H1 (cell line): ENCODE data around the gene ORMDL3. TPM values are rescaled to one million over a fixed set of nuclear protein-coding genes. Genes with fewer than 3 reads are reported as not detected.

ENCODE experiments used
- CTCF ChIA-PET: fragments of 300-600 bp; sonication (Branson Sonifier 250); formaldehyde crosslinking; loops from one replicate; lab custom pipeline; 2021; ENCODE audit not compliant: partially characterized antibody; lab: Charles Lee
- POLR2A ChIA-PET: fragments of 300-600 bp; sonication (Branson Sonifier 250); formaldehyde crosslinking; loops from one replicate; lab custom pipeline; 2021; ENCODE audit warnings: inconsistent platforms; ENCODE audit not compliant: partially characterized antibody; lab: Charles Lee
- DNase-seq, 2 experiments: peaks; one replicate each; pipeline versions ENCODE4 v3.0.0 to v3.0.0-alpha.2; 2010 to 2022; ENCODE audit warnings: low spot score in 2 of 2, low read depth in 1 of 2, mixed read lengths in 1 of 2
- FAIRE-seq: peaks from 2 replicates; lab custom pipeline; 2011; peaks lifted over from hg19 to GRCh38; lab: Jason Lieb, UNC
- H2AFZ ChIP-seq: 2 replicates; pipeline ENCODE4 v1.8.1; 2012; ENCODE audit warnings: low read length, inconsistent platforms
- H2AK5ac ChIP-seq: 2 replicates; pipeline ENCODE4 v1.6.1; 2013; ENCODE audit warnings: low read depth, low read length
- H2BK120ac ChIP-seq: replicated peaks from 2 replicates; pipeline ENCODE3; 2013; ENCODE audit warnings: low read depth, low read length, inconsistent platforms
- H2BK12ac ChIP-seq: 2 replicates; pipeline ENCODE4 v1.6.1; 2013; ENCODE audit warnings: low read depth, low read length
- H2BK15ac ChIP-seq: 2 replicates; pipeline ENCODE4 v1.6.1; 2013; ENCODE audit warnings: low read length
- H2BK20ac ChIP-seq: 2 replicates; pipeline ENCODE4 v1.6.1; 2013; ENCODE audit warnings: low read length
- H2BK5ac ChIP-seq: 2 replicates; pipeline ENCODE4 v1.6.1; 2013; ENCODE audit warnings: low read depth, low read length
- H3K14ac ChIP-seq: 2 replicates; pipeline ENCODE4 v1.6.1; 2013; ENCODE audit warnings: inconsistent platforms; ENCODE audit not compliant: insufficient read length
- H3K18ac ChIP-seq: 2 replicates; pipeline ENCODE4 v1.6.1; 2013; ENCODE audit warnings: low read length; ENCODE audit errors: extremely low read depth
- H3K23ac ChIP-seq: 2 replicates; pipeline ENCODE4 v1.6.1; 2013; ENCODE audit warnings: inconsistent platforms; ENCODE audit not compliant: insufficient read length
- H3K23me2 ChIP-seq: 2 replicates; pipeline ENCODE4 v1.6.1; 2013; ENCODE audit warnings: low read depth, low read length
- H3K27ac ChIP-seq: 2 replicates; pipeline ENCODE4 v1.6.1; 2011; ENCODE audit warnings: low read depth, low read length, inconsistent platforms
- H3K27me3 ChIP-seq, 4 experiments: replicated peaks in 1 of 4; 1 replicate in 1 of 4; 2 replicates in 3 of 4; pipeline versions ENCODE4 v1.6.1 to v1.8.1; 2011 to 2013; ENCODE audit warnings: low read length in 3 of 4, mild to moderate bottlenecking in 3 of 4, inconsistent platforms in 2 of 4, mixed read lengths in 2 of 4, moderate library complexity in 1 of 4; ENCODE audit not compliant: control insufficient read depth in 3 of 4, insufficient read depth in 3 of 4; ENCODE audit errors: extremely low read depth in 1 of 4
- H3K36me3 ChIP-seq, 4 experiments: 2 replicates each; pipeline versions ENCODE4 v1.6.1 to v1.8.1; 2011 to 2013; ENCODE audit warnings: mild to moderate bottlenecking in 4 of 4, low read length in 3 of 4, moderate library complexity in 2 of 4, control low read depth in 1 of 4, inconsistent platforms in 1 of 4; ENCODE audit not compliant: insufficient read depth in 4 of 4, control insufficient read depth in 2 of 4
- H3K4ac ChIP-seq: replicated peaks from 2 replicates; pipeline ENCODE3; 2013; ENCODE audit warnings: low read length, low read depth, mixed read lengths, inconsistent platforms; ENCODE audit not compliant: insufficient read length
- H3K4me1 ChIP-seq, 4 experiments: replicated peaks in 1 of 4; 1 replicate in 1 of 4; 2 replicates in 3 of 4; pipeline versions ENCODE4 v1.6.1 to v1.8.1; 2011 to 2013; ENCODE audit warnings: low read length in 3 of 4, inconsistent platforms in 2 of 4, mixed read lengths in 1 of 4; ENCODE audit not compliant: insufficient read depth in 4 of 4, control insufficient read depth in 3 of 4
- H3K4me2 ChIP-seq, 2 experiments: 2 replicates each; pipeline versions ENCODE4 v1.6.1 to v1.8.1; 2011 to 2013; ENCODE audit warnings: low read depth in 2 of 2, low read length in 2 of 2, control low read depth in 1 of 2, inconsistent platforms in 1 of 2, mild to moderate bottlenecking in 1 of 2; ENCODE audit not compliant: insufficient read depth in 1 of 2
- H3K4me3 ChIP-seq, 4 experiments: fragments of 200-600, 300-600 bp in 1 of 4; sonication (generic), shearing (Covaris generic), sonication (Bioruptor Twin) in 1 of 4; 2 replicates each; pipeline versions ENCODE4 v1.5.1 to v1.8.1; 2011 to 2016; ENCODE audit warnings: low read length in 4 of 4, low read depth in 3 of 4, control low read depth in 2 of 4, inconsistent platforms in 2 of 4, mild to moderate bottlenecking in 2 of 4, mixed read lengths in 1 of 4, moderate library complexity in 1 of 4; ENCODE audit not compliant: insufficient read depth in 2 of 4; ENCODE audit errors: extremely low read depth in 1 of 4
- H3K56ac ChIP-seq: replicated peaks from 2 replicates; pipeline ENCODE3; 2013; ENCODE audit warnings: low read depth, mild to moderate bottlenecking, mixed read lengths, low read length, inconsistent platforms; ENCODE audit not compliant: insufficient read length
- H3K79me1 ChIP-seq: 2 replicates; pipeline ENCODE4 v1.6.1; 2013; ENCODE audit warnings: low read depth, low read length, control low read depth
- H3K79me2 ChIP-seq, 2 experiments: 2 replicates each; pipeline versions ENCODE4 v1.6.1 to v1.8.1; 2012 to 2013; ENCODE audit warnings: low read length in 2 of 2, mild to moderate bottlenecking in 2 of 2, inconsistent platforms in 1 of 2; ENCODE audit not compliant: insufficient read depth in 2 of 2, control insufficient read depth in 1 of 2
- H3K9ac ChIP-seq, 4 experiments: replicated peaks in 1 of 4; 1 replicate in 1 of 4; 2 replicates in 3 of 4; pipeline versions ENCODE4 v1.6.1 to v1.8.1; 2011 to 2013; ENCODE audit warnings: low read depth in 3 of 4, low read length in 3 of 4, control low read depth in 2 of 4, mild to moderate bottlenecking in 2 of 4, moderate library complexity in 2 of 4, inconsistent platforms in 1 of 4; ENCODE audit errors: extremely low read depth in 1 of 4
- H3K9me3 ChIP-seq, 2 experiments: 2 replicates each; pipeline versions ENCODE4 v1.6.1 to v1.8.1; 2012 to 2013; ENCODE audit warnings: mild to moderate bottlenecking in 2 of 2, moderate library complexity in 2 of 2, control low read depth in 1 of 2, inconsistent platforms in 1 of 2, low read depth in 1 of 2, low read length in 1 of 2, mixed read lengths in 1 of 2; ENCODE audit not compliant: insufficient read depth in 2 of 2
- H4K20me1 ChIP-seq, 2 experiments: replicated peaks in 1 of 2; 2 replicates each; pipeline versions ENCODE3 to v1.8.1; 2011 to 2013; ENCODE audit warnings: inconsistent platforms in 2 of 2, low read length in 2 of 2, mild to moderate bottlenecking in 1 of 2; ENCODE audit not compliant: insufficient read depth in 2 of 2, control insufficient read depth in 1 of 2
- H4K5ac ChIP-seq: 2 replicates; pipeline ENCODE4 v1.6.1; 2013; ENCODE audit warnings: low read length, low read depth, mixed read lengths, inconsistent platforms; ENCODE audit not compliant: insufficient read length
- H4K8ac ChIP-seq: 2 replicates; pipeline ENCODE4 v1.8.0; 2013; ENCODE audit warnings: mild to moderate bottlenecking, moderate library complexity, low read length, inconsistent platforms; ENCODE audit not compliant: insufficient read depth; ENCODE audit errors: extremely low read depth
- H4K91ac ChIP-seq: replicated peaks from 2 replicates; pipeline ENCODE3; 2013; ENCODE audit warnings: low read length, mixed read lengths, inconsistent platforms; ENCODE audit not compliant: insufficient read length
- ASH2L ChIP-seq: fragments of 200-600, 300-600 bp; sonication (generic); IDR thresholded peaks from one replicate; pipeline ENCODE4 v1.7.1; 2017; ENCODE audit warnings: low read length
- ATF3 ChIP-seq: IDR thresholded peaks from 2 replicates; pipeline ENCODE4 v1.6.1; 2011; ENCODE audit warnings: low read depth, mild to moderate bottlenecking, low read length; ENCODE audit not compliant: insufficient read depth
- CTCF ChIP-seq, 3 experiments: IDR thresholded peaks; 1 replicate in 2 of 3; 2 replicates in 1 of 3; pipeline versions ENCODE4 v1.5.1 to v1.6.1; 2011; ENCODE audit warnings: low read length in 3 of 3, mild to moderate bottlenecking in 3 of 3, inconsistent platforms in 2 of 3, low read depth in 1 of 3, moderate library complexity in 1 of 3; ENCODE audit not compliant: insufficient read depth in 1 of 3; ENCODE audit errors: control extremely low read depth in 1 of 3
- E2F6 ChIP-seq: IDR thresholded peaks from 2 replicates; pipeline ENCODE4 v1.6.1; 2012; ENCODE audit warnings: inconsistent platforms
- HDAC2 ChIP-seq, 2 experiments: fragments of 300-600 bp in 1 of 2; sonication (generic) in 1 of 2; IDR thresholded peaks; 2 replicates each; pipeline ENCODE4 v1.6.1; 2011 to 2012; ENCODE audit warnings: low read depth in 2 of 2, low read length in 2 of 2, mild to moderate bottlenecking in 2 of 2, moderate library complexity in 2 of 2, borderline replicate concordance in 1 of 2, inconsistent platforms in 1 of 2
- KDM5A ChIP-seq: fragments of 200-600 bp; IDR thresholded peaks from 2 replicates; pipeline ENCODE4 v1.7.1; 2012; ENCODE audit warnings: mild to moderate bottlenecking, low read length, inconsistent platforms, mixed read lengths
- POLR2A ChIP-seq, 2 experiments: IDR thresholded peaks; 1 replicate in 1 of 2; 2 replicates in 1 of 2; pipeline ENCODE4 v1.6.1; 2011; ENCODE audit warnings: low read depth in 2 of 2, low read length in 2 of 2, mild to moderate bottlenecking in 2 of 2; ENCODE audit errors: control extremely low read depth in 1 of 2
- SP1 ChIP-seq: IDR thresholded peaks from 2 replicates; pipeline ENCODE4 v1.6.1; 2011; ENCODE audit warnings: low read depth, low read length
- whole genome bisulfite sequencing, 2 experiments: shearing (Covaris generic) in 1 of 2; methylation state at CpG; one replicate each; pipeline versions ENCODE4 v1.1.6 to v1.1.7; 2013 to 2015; ENCODE audit warnings: low lambda C conversion rate in 2 of 2, mixed read lengths in 2 of 2, inconsistent platforms in 1 of 2, low coverage in 1 of 2, missing lambda C conversion rate in 1 of 2; ENCODE audit not compliant: insufficient replicate concordance in 2 of 2, insufficient coverage in 1 of 2, insufficient read length in 1 of 2; ENCODE audit errors: extremely low coverage in 1 of 2, missing lambda C conversion rate in 1 of 2; 5-methylcytosine and 5-hydroxymethylcytosine counted together
- polyA plus RNA-seq, 7 experiments: library from polyadenylated mRNA; depleted of rRNA in 3 of 7; stranded (reverse) in 5 of 7; unstranded in 2 of 7; fragments of >200 nt in 5 of 7; fragments of 200-250 nt in 2 of 7; gene quantifications; 1 replicate in 5 of 7; 2 replicates in 1 of 7; 4 replicates in 1 of 7; pipeline versions ENCODE4 v1.2.1 to v1.2.3, GENCODE V29; 2011 to 2013; ENCODE audit warnings: missing spikeins in 2 of 7, mixed read lengths in 2 of 7
- total RNA-seq: library from RNA; stranded (reverse); fragmentation: NEBNext Ultra II Directional; extraction: Animal tissue kit (Norgen Biotek cat#: 25700); gene quantifications from 2 replicates; pipeline ENCODE4 v1.2.1, GENCODE V29; 2021

Gene ORMDL3
- total and polyA plus RNA-seq, 2 of the 8 experiments (the other 6 are each of a cell fraction or from before 2014, with no cell fraction given): 50.4 to 108 TPM

- no peak overlapping the region for H4K8ac ChIP-seq
- peaks cover 0 to 30% of the 10 kb centered on the region in 2 experiments; a peak in 2 of 4 replicates for H3K79me2 ChIP-seq
- H3K9ac ChIP-seq: no peak overlapping the region
- no peaks in the 10 kb centered on the region; a peak in 1 of 7 replicates for H3K27me3 ChIP-seq
- no peak overlapping the region for H2BK120ac ChIP-seq
- no peak overlapping the region for H2AFZ ChIP-seq
- H3K4me2 ChIP-seq: peak overlapping the region; percentile 64 to 82; a peak in 3 of 4 replicates
- no peak overlapping the region for H2BK12ac ChIP-seq
- peaks cover 14 to 17% of the 10 kb centered on the region in 2 experiments for H4K20me1 ChIP-seq
- H3K23me2 ChIP-seq: peaks cover 8% of the 10 kb centered on the region; the same call in 1 of the 2 replicates
- H2BK15ac ChIP-seq: no peak overlapping the region
- H3K56ac ChIP-seq: no peak overlapping the region
- WGBS, 2 experiments: 85% methylated on average over 8 of the region's 8 CpGs; no CpG with 5 or more reads in 1 of the 2 experiments
- no peak overlapping the region for H3K14ac ChIP-seq
- peaks cover 12 to 30% (median 15%) of the 10 kb centered on the region in 4 experiments for H3K4me1 ChIP-seq
- no peak overlapping the region for H2AK5ac ChIP-seq
- no peak overlapping the region for H3K18ac ChIP-seq
- no peak overlapping the region for H3K4ac ChIP-seq
- CTCF ChIA-PET: interaction anchor here (0.6 to 1.2 kb wide), 4 partner anchors 11 to 45 kb away, joined by 3 to 4 read pairs (median 3); partner anchors contain the start of gene GSDMB
- POLR2A ChIA-PET: no interaction called here
- no peak overlapping the region for H4K91ac ChIP-seq
- no peak overlapping the region for H3K23ac ChIP-seq
- no peaks in the 10 kb centered on the region for H3K9me3 ChIP-seq
- no peaks in the 10 kb centered on the region; a peak in 2 of 8 replicates for H3K36me3 ChIP-seq
- H2BK5ac ChIP-seq: no peak overlapping the region
- H3K27ac ChIP-seq: no peak overlapping the region
- no peak overlapping the region for H4K5ac ChIP-seq
- peaks cover 13% of the 10 kb centered on the region for H3K79me1 ChIP-seq
- FAIRE-seq: no peak
- H3K4me3 ChIP-seq: peak overlapping the region in 1 of 4 experiments; percentile 88; a peak in 2 of 8 replicates
- DNase-seq: no peak
- no peak overlapping the region for H2BK20ac ChIP-seq
- TF ChIP-seq CTCF (IDR thresholded peaks at IDR 0.05; ENCODE audit: control extremely low read depth in 1 of 3, insufficient read depth in 1 of 3, low read depth in 1 of 3, low read length in 3 of 3) (no peak), ATF3 (no peak), KDM5A (no peak), E2F6 (no peak), HDAC2 (IDR thresholded peaks at IDR 0.05; ENCODE audit: borderline replicate concordance in 1 of 2, low read depth in 2 of 2, low read length in 2 of 2) (no peak), SP1 (no peak), POLR2A (IDR thresholded peaks at IDR 0.05; ENCODE audit: control extremely low read depth in 1 of 2, low read depth in 2 of 2, low read length in 2 of 2) (no peak), ASH2L (no peak)
Measured at GRCh38 chr17:39928858-39929645, 1.7 kb upstream of the ORMDL3 start.
